IPS-NIHi7 (cell line): Measurements from ENCODE around the gene TFG.

Source experiments
- DNase-seq: peaks from one replicate; pipeline ENCODE4 v3.0.0; 2012; ENCODE audit warnings: mixed read lengths; ENCODE audit errors: extremely low spot score

TFG gene

DNA sequence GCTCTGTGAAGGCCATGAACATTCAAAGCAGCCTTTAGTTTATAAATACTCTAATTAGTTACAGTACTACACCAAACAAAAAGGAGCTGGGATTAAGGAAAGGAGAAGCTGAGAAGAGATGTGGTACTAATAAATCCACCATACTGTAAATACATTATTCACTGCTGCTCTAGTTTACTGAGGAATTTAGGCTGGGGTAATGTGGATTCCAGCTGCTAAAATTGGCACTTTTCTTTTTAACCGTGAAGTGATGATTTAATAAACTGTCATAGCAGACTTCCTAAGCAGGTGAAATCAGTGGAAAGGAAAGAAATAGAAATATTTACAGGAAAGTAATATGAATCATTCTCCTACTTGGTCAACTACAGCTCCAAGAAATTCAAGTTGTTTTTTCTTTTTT lies 88.7 kb downstream of the TFG start:
- no peak for DNase-seq
